ENCODE measurements around the gene PTMS.

PTMS gene

GRCh38 chr12:6757028-6757690 lies 9.0 kb upstream of the PTMS start:
- Histone ChIP-seq H3K4me1 (ENCODE audit: insufficient read depth, poor library complexity, severe bottlenecking) (no peaks in the 10 kb centered on the region), H3K27ac (ENCODE audit: poor library complexity, severe bottlenecking) (no peak overlapping the region), H3K36me3 (ENCODE audit: low read depth) (no peaks in the 10 kb centered on the region), H3K4me3 (ENCODE audit: severe bottlenecking) (no peak overlapping the region), H3K9me3 (ENCODE audit: severe bottlenecking) (no peaks in the 10 kb centered on the region), H3K27me3 (ENCODE audit: insufficient read depth, poor library complexity, severe bottlenecking) (no peaks in the 10 kb centered on the region)
- no peak for TF ChIP-seq CTCF (IDR thresholded peaks at IDR 0.05; ENCODE audit: poor library complexity, severe bottlenecking)
- DNase-seq (ENCODE audit: low spot score) (no peak), ATAC-seq (ENCODE audit: low read depth) (no peak)

- no peak for TF ChIP-seq CTCF (IDR thresholded peaks at IDR 0.05; ENCODE audit: poor library complexity, severe bottlenecking)
- H3K27ac ChIP-seq (ENCODE audit: poor library complexity, severe bottlenecking): no peak overlapping the region
- no peak for ATAC-seq (ENCODE audit: low read depth)
- no peaks in the 10 kb centered on the region for H3K36me3 ChIP-seq (ENCODE audit: low read depth)
- no peaks in the 10 kb centered on the region for H3K27me3 ChIP-seq (ENCODE audit: insufficient read depth, poor library complexity, severe bottlenecking)
- H3K9me3 ChIP-seq (ENCODE audit: severe bottlenecking): no peaks in the 10 kb centered on the region
- no peak for DNase-seq (ENCODE audit: low spot score)
- H3K4me3 ChIP-seq (ENCODE audit: severe bottlenecking): no peak overlapping the region
- peaks cover 2% of the 10 kb centered on the region for H3K4me1 ChIP-seq (ENCODE audit: insufficient read depth, poor library complexity, severe bottlenecking)
Measured at GRCh38 chr12:6758506-6759095, 7.6 kb upstream of the PTMS start.

GRCh38 chr12:6759741-6760140 lies 6.4 kb upstream of the PTMS start:
- Histone ChIP-seq H3K4me1 (ENCODE audit: insufficient read depth, poor library complexity, severe bottlenecking) (peaks cover 9% of the 10 kb centered on the region), H3K36me3 (ENCODE audit: low read depth) (no peaks in the 10 kb centered on the region), H3K27ac (ENCODE audit: poor library complexity, severe bottlenecking) (no peak overlapping the region), H3K27me3 (ENCODE audit: insufficient read depth, poor library complexity, severe bottlenecking) (no peaks in the 10 kb centered on the region), H3K9me3 (ENCODE audit: severe bottlenecking) (no peaks in the 10 kb centered on the region), H3K4me3 (ENCODE audit: severe bottlenecking) (no peak overlapping the region)
- no peak for TF ChIP-seq CTCF (IDR thresholded peaks at IDR 0.05; ENCODE audit: poor library complexity, severe bottlenecking)
- no peak for DNase-seq (ENCODE audit: low spot score)
- no peak for ATAC-seq (ENCODE audit: low read depth)

- no peaks in the 10 kb centered on the region for H3K36me3 ChIP-seq (ENCODE audit: low read depth)
- peak overlapping the region; percentile 86 for H3K27ac ChIP-seq (ENCODE audit: poor library complexity, severe bottlenecking)
- no peaks in the 10 kb centered on the region for H3K27me3 ChIP-seq (ENCODE audit: insufficient read depth, poor library complexity, severe bottlenecking)
- peaks cover 18% of the 10 kb centered on the region for H3K4me1 ChIP-seq (ENCODE audit: insufficient read depth, poor library complexity, severe bottlenecking)
- no peak for ATAC-seq (ENCODE audit: low read depth)
- H3K4me3 ChIP-seq (ENCODE audit: severe bottlenecking): no peak overlapping the region
- no peak for TF ChIP-seq CTCF (IDR thresholded peaks at IDR 0.05; ENCODE audit: poor library complexity, severe bottlenecking)
- H3K9me3 ChIP-seq (ENCODE audit: severe bottlenecking): no peaks in the 10 kb centered on the region
- no peak for DNase-seq (ENCODE audit: low spot score)
Measured at GRCh38 chr12:6763380-6763779, 2.8 kb upstream of the PTMS start.
